HuH-7.5 (cell line): ENCODE data around the gene SLC45A2.
"Not testable (repeated sequence)": the region's sequence is repeated elsewhere in the genome, so short reads cannot be mapped to it uniquely, and the experiment has no call there.

Experiments used
- DNase-seq: peaks from one replicate; pipeline ENCODE4 v3.0.0; 2011; ENCODE audit warnings: low spot score

SLC45A2 gene

GRCh38 chr5:33966805-33967204 is 17.7 kb downstream of the SLC45A2 start:
- DNase-seq, result no peak

DNA sequence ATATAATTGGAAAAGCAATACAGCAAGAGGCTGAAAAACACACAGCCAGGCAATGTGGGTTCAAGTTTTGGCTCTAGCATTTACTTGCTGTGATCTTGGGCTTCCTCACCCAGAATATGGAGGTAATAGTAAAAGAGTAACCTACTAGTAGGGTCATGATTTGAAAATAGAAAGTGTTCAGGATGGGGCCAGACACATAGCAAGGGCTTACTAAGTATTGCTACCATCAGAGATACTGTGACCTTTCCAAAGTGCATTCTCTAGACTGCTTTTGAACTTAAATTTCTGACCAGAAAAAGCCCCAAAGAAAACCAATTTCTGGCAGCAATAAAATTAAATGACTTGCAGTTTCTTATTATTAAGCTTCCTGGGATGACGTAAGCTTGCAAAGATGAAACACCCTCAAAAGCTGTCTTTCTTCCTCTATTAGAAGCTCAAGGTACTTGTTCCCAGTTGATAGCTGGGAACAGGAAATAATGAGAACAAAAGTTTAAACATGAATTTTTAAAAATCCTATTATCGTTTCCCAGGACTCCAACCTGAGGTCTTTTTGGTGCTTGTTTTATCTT is 20.3 kb downstream of the SLC45A2 start:
- DNase-seq, result no peak

DNA sequence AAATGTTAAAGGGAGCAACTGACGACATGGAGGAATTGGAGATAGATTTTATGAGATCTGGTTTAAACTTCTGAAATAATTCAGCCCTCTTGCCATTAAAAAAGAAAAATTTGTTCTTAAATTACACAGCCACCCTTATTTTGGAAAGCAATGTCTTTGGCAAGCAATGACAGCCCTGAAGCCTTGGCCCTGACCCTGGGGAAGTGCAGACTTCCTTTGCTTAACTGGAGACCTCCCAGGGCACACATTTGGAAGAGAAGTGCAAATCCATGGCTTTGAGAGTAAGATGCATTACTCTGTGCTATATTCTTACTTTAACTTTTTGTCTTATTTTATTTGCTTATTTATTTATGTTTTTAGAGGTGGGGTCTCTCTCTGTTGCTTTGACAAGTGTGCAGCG is 26.3 kb downstream of the SLC45A2 start:
- DNase-seq, result no peak

DNA sequence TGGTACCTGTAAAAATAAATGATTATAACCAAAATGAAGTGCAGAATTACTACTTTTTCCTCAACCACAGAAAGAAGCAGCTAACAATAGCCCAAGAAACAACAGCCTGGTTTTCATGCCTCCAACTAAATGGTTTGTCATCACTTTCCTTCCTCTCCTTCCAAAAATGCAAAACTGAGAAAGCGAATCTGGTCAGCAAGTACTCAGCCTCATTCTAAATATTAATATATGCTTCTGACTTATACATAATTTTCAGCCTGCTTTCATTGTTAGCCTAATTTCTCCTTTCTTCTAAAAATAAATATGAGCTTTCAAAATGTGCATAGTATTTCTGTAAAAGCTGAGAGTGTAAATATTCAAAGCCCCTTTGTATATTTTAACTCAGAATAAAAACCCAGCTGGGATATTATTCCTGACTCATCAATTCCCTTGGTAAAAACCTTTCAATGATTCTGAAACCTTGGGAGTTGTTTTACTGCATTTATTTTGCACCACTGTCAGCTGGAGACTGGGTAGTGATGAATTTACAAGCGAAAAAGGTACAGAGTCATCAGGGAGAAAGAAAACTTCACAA is 26.8 kb downstream of the SLC45A2 start:
- no peak for DNase-seq

- not testable (repeated sequence) for DNase-seq
These were observed 32.3 kb downstream of the SLC45A2 start for GRCh38 chr5:33952175-33952574.

- DNase-seq, result no peak
These were observed 39.9 kb downstream of the SLC45A2 start for GRCh38 chr5:33944543-33945132.

DNA sequence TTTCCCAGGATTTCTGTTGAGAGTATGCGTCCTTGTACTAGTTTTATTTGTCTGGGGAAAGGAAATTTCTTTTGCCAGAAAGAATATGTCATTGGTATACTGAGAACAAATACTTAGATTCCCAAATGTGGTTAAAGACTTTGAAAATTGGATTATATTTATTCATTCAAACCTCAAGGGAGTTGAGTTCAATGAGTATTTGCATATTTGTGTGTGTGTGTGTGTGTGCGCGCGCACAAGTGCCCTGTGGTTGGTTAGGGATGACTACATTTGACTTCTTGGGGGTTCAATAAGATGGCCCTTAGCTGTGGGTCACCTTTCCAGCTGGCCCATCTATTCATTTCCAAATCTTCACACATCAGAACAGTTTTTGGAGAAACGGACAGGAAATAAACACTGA is 43.4 kb downstream of the SLC45A2 start:
- no peak for DNase-seq

DNA sequence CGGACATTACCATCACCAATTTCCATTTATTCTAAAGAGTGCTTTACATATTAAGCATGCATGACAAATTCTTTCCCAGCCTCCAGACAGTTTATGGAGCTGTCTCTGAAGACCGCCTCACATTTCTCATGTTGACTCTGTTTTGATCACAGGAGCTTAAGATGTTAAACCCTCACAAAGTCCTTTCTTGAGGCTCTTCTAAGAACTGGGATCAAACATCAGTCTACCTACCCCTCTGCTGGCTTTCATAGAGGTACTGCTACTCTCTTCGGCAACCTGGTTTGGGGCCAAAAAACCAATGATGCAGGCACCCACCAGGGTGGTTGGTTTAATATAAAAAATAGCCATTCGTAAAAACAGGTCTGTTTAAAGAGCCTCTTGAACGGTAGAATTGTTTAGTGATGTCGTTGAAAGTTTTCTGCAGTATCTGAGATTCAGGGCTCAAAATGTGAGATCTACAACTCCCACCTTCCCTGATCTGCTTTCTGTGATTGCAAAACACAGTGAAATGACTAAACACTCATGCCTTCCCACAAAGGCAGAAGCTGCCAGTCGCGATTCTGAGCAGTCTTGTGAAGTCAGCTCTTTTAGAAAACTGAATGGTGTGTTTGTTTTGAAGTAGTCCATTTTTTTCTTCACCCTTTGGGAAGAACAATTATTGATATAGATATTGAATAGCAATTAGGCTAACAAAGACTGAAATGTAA is 44.8 kb downstream of the SLC45A2 start:
- DNase-seq, result peak; percentile 50

DNA sequence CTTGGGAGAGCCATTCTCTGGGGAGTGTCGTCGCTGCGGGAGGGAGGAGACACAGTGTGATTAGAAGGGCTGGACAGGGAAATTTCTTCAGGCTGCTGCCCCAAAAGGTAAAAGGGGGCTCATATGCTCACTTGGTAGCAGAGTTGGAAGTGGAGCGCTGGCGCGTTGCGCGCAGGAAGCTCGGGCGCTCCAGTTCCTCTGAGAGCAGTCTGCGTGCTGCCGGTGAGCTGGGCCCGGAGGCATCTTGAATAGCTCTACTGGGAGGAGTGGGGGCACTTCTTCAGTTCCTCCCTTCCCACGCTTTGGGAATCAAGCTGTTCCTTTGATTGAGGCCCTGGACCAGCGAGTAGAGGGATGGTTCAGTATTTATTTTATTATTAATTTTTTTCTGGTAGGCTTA is 45.6 kb downstream of the SLC45A2 start:
- DNase-seq, result no peak

DNA sequence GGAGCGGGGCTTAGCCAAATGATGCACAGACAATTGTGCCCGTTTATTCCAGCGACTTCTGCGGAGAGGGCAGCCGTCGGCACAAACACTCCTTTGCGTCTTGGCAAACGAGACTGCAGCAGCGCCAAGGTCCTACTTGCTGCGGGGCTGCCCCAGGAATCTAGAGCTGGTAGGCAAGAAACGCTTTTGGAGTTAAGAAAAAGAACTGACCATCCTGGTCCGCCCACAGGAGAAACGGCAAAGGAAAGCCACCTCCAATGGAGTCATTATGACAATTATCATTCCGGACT is 46.0 kb downstream of the SLC45A2 start:
- no peak for DNase-seq

- DNase-seq, result no peak
These were observed 46.6 kb downstream of the SLC45A2 start for GRCh38 chr5:33937707-33938506.

- DNase-seq, result no peak
These were observed 47.3 kb downstream of the SLC45A2 start for GRCh38 chr5:33937017-33937706.

DNA sequence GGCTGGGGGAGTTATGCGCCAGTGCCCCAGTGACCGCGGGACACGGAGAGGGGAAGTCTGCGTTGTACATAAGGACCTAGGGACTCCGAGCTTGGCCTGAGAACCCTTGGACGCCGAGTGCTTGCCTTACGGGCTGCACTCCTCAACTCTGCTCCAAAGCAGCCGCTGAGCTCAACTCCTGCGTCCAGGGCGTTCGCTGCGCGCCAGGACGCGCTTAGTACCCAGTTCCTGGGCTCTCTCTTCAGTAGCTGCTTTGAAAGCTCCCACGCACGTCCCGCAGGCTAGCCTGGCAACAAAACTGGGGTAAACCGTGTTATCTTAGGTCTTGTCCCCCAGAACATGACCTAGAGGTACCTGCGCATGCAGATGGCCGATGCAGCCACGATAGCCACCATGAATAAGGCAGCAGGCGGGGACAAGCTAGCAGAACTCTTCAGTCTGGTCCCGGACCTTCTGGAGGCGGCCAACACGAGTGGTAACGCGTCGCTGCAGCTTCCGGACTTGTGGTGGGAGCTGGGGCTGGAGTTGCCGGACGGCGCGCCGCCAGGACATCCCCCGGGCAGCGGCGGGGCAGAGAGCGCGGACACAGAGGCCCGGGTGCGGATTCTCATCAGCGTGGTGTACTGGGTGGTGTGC is 48.0 kb downstream of the SLC45A2 start, which contains the start of gene RXFP3:
Gene RXFP3, plus strand, starts transcription at position 6 of the 636 bp plus-strand sequence. Its CDS starts 355 bp downstream, at position 361.
- peak; percentile 76 for DNase-seq

GRCh38 chr5:33936004-33936380 is 48.5 kb downstream of the SLC45A2 start:
- DNase-seq, result peak; percentile 88

- DNase-seq, result no peak
These were observed 50.3 kb downstream of the SLC45A2 start for GRCh38 chr5:33934176-33934575.

GRCh38 chr5:33933723-33934169 is 50.7 kb downstream of the SLC45A2 start:
- no peak for DNase-seq

GRCh38 chr5:33931136-33931535 is 53.4 kb downstream of the SLC45A2 start:
- DNase-seq, result no peak

- DNase-seq, result no peak
These were observed 54.4 kb downstream of the SLC45A2 start for GRCh38 chr5:33929925-33930690.

- DNase-seq, result no peak
These were observed 56.2 kb downstream of the SLC45A2 start for GRCh38 chr5:33928283-33928682.

DNA sequence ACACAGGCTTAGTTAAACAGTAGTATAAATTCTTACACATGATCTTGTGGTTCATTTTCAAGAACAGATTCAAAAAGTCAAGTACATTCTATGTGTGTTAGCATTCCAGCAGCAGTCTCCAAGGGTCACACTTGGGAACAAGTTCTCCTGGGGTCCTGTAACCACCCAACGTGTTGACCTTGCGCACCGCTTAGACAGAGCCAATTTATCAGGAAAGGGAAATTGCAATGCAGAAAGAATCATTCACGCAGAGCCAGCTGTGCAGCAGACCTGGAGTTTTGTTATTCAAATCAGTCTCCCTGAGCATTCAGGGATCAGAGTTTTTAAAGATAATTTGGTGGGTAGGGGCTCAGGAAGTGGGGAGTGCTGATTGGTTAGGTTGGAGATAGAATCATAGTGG is 56.8 kb downstream of the SLC45A2 start:
- no peak for DNase-seq

GRCh38 chr5:33925278-33925677 is 59.2 kb downstream of the SLC45A2 start:
- DNase-seq, result no peak
